DMS 273 (cell line): ENCODE results near the gene MAN1B1.
"Not testable (repeated sequence)": the region's sequence is repeated elsewhere in the genome, so short reads cannot be mapped to it uniquely, and the experiment has no call there.

Experiments used
- DNase-seq: peaks from one replicate; lab custom pipeline; 2025; ENCODE audit not compliant: unreplicated experiment; lab: John Stamatoyannopoulos, UW

Gene MAN1B1

GRCh38 chr9:137126786-137127185 lies 40.0 kb downstream of the MAN1B1 start:
- no peak for DNase-seq

DNA sequence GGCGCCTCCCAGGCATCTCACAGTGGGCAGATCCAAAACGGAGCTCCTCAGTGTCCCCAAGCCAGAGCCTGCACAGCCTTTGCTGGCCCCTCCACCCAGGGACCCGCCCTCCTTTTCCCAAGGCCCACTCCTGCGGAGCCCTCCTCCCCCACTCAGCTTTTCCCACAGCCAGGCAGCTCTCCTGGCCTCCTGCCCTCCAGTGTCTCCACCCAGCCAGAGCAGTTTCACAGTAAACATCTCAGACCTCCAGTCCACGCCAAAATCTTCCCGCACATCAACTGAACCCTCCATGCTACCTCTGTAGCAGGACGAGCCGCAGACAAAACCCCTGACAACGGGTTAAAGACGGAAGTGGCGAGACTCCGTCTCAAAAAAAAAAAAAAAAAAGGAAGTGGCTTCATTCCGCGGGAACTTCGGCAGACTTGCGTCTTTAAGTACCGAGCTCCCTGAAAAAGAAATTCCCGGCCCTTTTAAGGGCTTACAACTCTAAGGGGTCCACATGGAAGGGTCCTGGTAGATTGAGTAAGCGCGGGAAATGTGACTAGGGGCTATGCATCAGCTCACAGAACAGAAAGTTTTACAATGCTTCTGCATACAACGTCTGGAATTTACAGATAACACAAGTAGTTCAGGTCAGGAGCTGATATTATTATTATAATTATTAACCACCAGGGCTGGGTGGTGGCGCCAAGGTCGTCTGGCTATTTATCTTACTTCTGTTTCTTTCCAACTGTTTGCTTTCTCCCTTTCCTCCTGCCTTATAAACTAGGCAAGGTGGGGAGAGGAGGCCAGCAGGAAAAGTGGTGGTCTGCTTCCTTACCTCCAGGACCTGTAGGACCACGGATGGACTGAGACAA lies 40.7 kb downstream of the MAN1B1 start:
- DNase-seq = no peak

DNA sequence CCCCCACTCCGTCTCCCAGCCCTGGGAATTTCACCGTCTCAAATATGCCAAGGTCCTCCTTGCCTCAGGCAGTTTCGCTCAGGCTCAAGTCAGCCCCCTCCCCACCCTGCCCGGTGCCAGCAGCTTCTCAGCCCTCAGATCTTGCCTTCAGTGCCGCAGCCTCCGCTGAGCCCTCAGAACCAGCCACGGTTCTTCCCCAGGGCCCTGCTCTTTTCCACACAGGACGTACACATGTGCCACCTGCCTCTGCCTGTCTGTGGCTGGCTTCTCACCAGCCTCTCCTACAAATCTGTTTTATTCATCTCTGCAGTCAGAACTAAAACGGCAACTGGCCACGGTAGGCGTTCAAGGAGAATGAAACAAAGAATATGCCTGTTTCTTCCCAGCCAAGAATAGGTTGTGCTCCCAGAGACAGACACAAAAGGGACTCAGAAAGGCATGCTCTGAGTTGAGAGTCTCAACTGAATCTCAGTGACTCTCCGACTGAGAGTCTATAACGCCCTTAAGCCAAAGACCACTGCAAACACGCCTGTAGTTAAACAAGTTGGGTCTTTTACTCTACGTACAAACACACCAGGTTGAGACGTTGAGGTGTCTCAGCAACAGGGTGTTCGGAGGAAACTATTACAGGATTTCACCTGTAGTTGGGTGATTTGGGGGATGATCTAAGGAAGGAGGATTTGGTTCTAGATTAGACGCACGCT lies 41.5 kb downstream of the MAN1B1 start:
- no peak for DNase-seq

- peak; percentile 50 for DNase-seq
Measured at GRCh38 chr9:137128862-137129455, 42.2 kb downstream of the MAN1B1 start.

GRCh38 chr9:137129456-137130175 lies 42.8 kb downstream of the MAN1B1 start:
- peak; percentile 96 for DNase-seq

GRCh38 chr9:137130176-137130755 lies 43.5 kb downstream of the MAN1B1 start:
- no peak for DNase-seq

- DNase-seq = no peak
Measured at GRCh38 chr9:137134191-137134590, 47.4 kb downstream of the MAN1B1 start.

GRCh38 chr9:137135154-137135553 lies 48.4 kb downstream of the MAN1B1 start:
- DNase-seq = not testable (repeated sequence)

- DNase-seq = no peak
Measured at GRCh38 chr9:137136261-137136880, 49.6 kb downstream of the MAN1B1 start.

GRCh38 chr9:137136881-137137607 lies 50.3 kb downstream of the MAN1B1 start:
- no peak for DNase-seq

GRCh38 chr9:137138058-137138721 lies 51.4 kb downstream of the MAN1B1 start:
- peak; percentile 76 for DNase-seq

GRCh38 chr9:137138722-137139467 lies 52.1 kb downstream of the MAN1B1 start, which contains the start of gene GRIN1:
Gene GRIN1 (plus strand): TSS chr9:137139154. CDS start chr9:137139487, 333 bp downstream.
- peak; percentile 67 for DNase-seq

DNA sequence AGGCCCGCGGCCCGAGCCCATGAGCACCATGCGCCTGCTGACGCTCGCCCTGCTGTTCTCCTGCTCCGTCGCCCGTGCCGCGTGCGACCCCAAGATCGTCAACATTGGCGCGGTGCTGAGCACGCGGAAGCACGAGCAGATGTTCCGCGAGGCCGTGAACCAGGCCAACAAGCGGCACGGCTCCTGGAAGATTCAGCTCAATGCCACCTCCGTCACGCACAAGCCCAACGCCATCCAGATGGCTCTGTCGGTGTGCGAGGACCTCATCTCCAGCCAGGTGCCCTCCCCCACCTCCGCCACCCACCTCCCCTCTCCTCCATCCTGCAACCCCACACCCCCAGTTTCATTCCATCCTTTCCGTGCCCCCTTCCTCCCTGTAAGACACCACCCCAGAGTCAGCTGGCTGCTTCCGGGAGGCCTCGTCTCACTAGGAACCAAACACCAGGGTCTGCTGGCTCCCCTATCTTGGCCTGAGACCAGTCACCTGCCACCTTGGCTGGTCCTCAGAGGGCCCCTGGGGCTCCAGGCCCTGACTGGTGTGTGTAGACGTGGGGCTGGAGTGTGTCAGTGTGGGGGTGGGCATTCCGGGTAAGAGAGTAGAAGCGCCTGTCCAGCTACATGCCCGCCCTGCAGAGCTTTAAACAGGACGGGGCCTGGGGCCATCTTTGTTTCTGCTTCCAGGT lies 52.8 kb downstream of the MAN1B1 start:
- DNase-seq = peak; percentile 67

DNA sequence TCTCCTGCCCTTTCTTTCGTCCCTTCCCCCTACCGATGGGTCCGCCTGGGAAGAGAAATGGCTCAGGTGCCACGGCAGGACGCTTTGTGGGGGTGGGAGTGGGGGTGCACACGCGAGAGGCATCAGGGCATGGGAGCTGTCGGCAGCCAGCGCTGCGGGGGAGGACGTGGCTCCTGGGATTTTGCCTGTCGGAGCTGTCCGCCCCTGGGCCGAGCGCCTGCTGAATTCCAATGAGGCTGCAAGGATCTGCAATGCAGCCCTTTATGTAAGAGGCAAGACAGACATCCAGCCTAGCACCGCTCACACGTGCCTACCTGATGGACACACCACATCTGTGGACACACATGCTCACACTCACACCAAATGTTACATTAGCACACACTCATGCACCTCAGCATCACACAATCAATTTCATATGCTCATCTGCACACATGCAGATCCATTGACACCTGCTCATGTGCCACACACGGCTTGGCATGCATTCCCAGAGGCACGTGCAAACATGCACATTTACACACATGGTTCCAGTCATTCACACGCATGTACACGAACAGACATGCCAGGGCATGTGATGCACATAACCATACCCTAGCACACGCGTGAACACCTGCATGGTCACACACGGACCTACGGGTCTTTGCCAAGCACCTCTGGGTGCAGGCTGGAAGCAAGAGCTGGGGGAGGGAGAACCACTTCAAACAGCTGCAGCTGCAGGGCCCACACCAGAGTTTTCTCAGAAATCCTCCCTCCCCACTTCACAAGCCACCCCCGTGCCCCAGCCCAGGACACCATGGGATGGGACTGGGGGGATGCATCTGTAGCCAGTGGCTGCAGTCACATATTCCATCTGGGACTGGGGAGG lies 53.6 kb downstream of the MAN1B1 start:
- no peak for DNase-seq

GRCh38 chr9:137141050-137141810 lies 54.4 kb downstream of the MAN1B1 start:
- DNase-seq = no peak
